ENCODE measurements around the gene CISH.

Gene CISH

GRCh38 chr3:50612234-50612882, 784 bp upstream of the CISH start:
- no peak for DNase-seq

DNA sequence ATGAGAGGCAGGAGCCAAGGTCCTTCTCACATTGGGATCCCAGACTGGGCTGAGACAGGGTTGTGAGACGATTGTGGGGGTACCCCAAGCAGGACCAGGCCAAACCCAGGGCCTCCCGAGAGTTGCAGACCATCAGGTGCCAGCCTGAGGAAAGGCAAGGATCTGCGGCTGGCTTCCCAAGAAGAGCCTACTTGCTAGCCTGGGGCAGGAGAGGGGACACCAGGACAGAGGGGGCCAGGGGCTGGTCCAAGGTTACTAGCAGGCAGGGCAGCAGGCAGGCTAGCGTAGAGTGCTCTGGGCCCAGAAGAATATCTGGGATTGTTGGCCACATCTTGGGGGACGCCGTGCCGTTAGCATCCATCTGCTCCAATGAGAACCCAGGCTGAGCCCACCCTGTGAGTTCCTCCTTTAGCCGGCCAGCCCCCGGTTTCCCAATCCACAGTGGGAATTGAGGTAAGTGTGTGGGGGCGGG, 546 bp downstream of the CISH start:
- DNase-seq, result peak; percentile 41

- DNase-seq, result peak; percentile 43
Measured at GRCh38 chr3:50610181-50610971, 1.2 kb downstream of the CISH start.

GRCh38 chr3:50609763-50610085, 1.9 kb downstream of the CISH start:
- DNase-seq, result no peak

DNA sequence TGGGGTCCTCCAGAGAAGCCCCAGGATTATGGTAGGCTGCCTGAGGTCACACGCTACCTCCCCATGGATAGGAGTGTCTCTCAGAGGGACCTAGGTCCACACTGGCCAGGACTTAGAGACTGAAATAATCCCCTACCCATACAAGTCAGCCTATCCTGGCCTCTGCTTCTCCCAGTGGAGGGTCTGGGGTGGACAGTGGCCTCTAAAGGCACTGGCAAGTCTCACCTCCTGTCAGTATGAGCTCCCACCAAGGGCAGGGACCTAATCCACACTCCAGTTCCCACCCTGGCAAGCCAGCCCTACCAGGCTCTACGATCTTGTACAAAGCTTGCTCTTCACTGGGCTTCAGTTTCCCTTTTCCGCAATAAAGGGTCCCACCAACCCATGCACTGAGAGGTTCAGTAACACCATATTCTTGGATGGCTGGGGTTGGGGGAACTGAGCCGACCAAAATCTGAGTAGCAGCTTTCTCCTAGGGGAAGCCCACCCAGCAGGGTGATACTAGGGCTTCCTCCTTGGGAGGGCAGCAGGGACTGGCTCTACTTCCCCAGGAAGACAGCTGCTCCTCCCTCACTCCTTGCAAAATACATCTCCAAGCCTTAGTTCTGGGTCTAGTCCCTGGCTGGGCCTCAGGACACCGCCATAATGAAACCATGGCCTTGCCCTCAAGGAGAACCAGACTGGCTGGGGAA, 2.4 kb downstream of the CISH start:
- DNase-seq, result no peak

DNA sequence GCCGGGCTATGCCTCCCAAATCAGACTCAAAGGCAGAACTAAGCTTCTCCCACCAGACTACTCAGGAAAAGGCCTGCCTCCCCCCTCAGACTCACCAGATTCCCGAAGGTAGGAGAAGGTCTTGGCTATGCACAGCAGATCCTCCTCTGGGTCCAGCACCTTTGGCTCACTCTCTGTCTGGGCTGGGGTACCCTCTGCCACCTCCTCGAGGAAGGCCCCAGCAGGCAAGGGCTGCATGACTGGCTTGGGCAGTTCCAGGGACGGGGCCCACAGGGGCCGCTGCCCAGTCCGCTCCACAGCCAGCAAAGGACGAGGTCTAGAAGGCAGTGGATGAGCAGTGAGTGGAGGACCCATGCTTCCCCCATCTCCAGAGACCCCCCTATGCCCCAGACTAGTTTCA, 3.3 kb downstream of the CISH start:
- DNase-seq, result no peak

- DNase-seq, result no peak
Measured at GRCh38 chr3:50607271-50608091, 4.1 kb downstream of the CISH start.

DNA sequence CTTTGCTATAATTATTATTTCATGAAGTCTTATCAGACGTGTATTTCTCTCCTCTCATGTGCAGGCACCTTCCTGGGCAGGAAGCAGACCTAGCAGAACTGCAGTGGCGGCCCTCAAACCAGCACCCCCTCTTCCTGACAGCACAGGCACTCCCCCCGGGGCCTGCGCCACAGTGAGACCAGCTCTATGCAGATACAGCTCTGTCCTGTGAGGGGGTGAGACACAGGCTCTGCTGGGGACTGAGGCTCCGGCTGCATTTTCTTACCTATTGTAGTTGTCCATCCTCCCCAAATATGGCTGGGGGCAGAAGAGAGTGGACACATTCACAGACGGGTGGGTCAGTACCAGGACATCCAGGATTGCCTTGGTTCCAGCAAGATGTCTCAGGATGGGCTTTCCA, 5.0 kb downstream of the CISH start:
- no peak for DNase-seq

DNA sequence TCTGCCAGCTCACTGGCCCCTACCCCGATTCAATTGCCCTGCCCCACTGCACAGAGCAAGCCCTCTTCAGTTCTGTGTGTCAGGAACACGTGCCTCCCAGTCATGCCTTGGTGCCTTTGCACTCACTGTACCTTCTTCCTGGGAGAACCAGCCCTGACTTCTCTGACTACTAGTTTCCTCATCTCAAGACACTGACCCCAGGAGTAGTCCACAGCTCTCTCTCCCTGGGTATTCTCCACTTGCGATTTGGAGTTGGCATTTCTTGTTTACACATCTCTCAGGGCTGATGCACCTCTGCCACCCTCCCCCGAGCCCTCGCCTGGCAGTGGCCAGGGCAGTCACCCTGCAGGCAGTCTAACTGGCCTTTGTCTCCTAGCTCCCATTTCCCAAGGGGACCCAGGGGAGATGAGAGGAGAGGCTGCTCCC, 5.7 kb downstream of the CISH start:
- no peak for DNase-seq

- no peak for DNase-seq
Measured at GRCh38 chr3:50604628-50605588, 6.7 kb downstream of the CISH start.

GRCh38 chr3:50604110-50604621, 7.4 kb downstream of the CISH start:
- no peak for DNase-seq

DNA sequence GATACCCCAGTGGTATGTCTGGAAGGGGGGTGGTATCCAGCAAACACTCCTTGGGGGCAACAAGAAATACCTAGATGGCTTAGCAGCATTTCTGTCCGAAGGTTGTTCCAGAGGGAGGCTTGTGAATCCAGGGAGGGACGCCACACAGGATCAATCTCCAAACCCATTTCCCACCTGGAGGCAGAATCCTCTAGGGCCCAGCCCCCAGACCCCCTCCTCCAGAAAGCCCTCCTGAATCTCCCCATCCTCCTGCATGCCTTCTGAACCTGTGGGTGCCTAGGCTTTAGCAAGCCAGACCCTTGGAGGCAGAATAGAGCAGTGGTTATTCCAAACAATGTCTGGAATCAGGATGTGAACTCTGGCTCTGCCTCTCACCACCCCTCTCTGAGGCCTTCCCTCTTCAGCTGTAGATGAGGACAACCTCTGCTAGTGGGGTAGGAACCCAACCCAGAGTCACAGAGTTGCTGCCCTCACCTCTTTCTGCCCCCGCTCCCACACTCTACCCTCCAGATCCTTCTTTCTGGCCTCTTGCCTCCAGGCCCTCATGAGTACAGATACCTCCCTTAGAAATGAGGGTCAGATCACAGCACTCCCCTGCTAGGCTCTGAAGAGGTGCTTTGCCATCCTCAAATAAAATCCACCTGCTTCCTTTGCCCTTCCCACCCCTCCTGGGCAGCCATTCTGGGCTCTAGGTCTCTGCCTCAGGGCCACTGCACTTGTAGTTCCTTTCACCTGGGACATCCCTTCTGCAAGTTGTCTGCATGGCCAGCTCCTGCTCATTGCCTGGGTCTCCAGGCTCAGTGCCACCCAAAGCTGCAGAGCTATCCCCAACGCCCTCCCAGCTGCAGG, 8.1 kb downstream of the CISH start:
- DNase-seq, result no peak

DNA sequence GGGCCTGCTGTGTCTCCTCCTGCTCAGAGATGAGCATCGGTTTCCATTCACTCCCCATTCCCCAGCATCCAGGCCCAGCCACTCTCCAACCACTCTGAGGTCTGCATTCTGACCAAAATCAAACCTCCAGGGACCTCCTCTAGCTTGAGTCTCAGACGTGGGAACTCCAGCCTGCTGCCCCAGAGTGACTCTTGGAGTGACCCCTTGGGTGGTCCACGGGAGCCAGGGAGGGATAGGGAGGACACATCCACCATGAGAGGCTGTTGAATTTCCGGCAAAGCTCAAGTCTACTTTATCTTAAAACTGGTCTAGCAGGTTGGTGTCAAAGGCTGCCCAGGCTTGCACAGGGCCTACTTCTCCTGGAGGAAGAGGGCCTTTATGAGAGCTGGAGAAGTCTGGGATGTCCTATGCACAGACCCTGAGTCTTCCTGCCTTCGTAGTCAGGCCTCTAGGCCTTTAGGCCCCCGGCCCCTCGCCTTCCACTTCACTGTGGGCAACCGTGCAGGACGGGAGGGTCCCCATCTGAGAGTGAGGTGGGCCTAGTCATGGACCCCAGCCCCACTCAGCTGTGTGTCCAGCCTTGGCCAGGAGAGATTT, 8.9 kb downstream of the CISH start:
- DNase-seq, result no peak

GRCh38 chr3:50600841-50601591, 10.6 kb downstream of the CISH start:
- peak; percentile 80 for DNase-seq

GRCh38 chr3:50600141-50600753, 11.3 kb downstream of the CISH start:
- no peak for DNase-seq

DNA sequence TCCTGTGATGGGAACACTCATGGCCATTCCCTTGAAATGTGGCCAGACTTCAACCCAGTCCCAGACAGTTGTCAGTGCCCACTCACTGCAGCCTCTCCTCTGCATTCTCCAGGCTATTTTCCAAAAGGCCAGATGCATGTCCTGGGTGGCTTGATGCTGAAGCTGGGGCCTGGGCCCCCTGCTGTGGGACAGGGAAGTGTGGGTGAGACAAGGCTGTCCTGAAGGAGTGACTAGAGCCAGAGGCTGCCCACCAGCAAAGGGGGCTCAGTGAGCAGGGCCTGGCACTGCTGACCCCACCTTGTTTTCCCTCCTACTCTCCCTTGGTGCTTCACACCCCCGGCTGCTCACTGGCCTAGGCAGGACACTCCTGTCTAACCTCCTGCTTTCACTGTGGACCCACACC, 11.9 kb downstream of the CISH start:
- no peak for DNase-seq

GRCh38 chr3:50599115-50599715, 12.4 kb downstream of the CISH start:
- no peak for DNase-seq

GRCh38 chr3:50594253-50594785, 17.3 kb downstream of the CISH start:
- DNase-seq, result no peak

All from activated CD4-positive, CD25-positive, alpha-beta regulatory T cell treated with anti-CD3 and anti-CD28 coated beads, Interleukin-2, amount 50 U/mL, for 72 hours (primary cell).